Vagina (tissue), 2 donors: Measurements from ENCODE around the gene BIN1. TPM values are rescaled to one million over a fixed set of nuclear protein-coding genes. Genes with fewer than 3 reads are reported as not detected.
A peak's percentile ranks its signal among the peaks of the same experiment; 100 is the strongest.

ENCODE experiments used
- DNase-seq, 2 donors: peaks; one replicate each; pipeline ENCODE4 v3.0.0-alpha.2; 2017; ENCODE audit errors: extremely low spot score in 2 of 2
- H3K27ac ChIP-seq: fragments of 200-600 bp; sonication (generic); one replicate; pipeline ENCODE4 v1.5.1; 2019
- H3K27me3 ChIP-seq: fragments of 200-600 bp; sonication (generic); one replicate; pipeline ENCODE4 v1.5.1; 2019
- H3K36me3 ChIP-seq, 2 donors: fragments of 200-600 bp; sonication (generic); one replicate each; pipeline ENCODE4 v1.5.1; 2017 to 2019
- H3K4me1 ChIP-seq: fragments of 200-600 bp; sonication (generic); one replicate; pipeline ENCODE4 v1.5.1; 2019
- H3K4me3 ChIP-seq, 2 donors: fragments of 200-600 bp; sonication (generic); 1 replicate in 1 of 2; 2 replicates in 1 of 2; pipeline ENCODE4 v1.5.1; 2016 to 2019
- H3K9me3 ChIP-seq: fragments of 200-600 bp; sonication (generic); one replicate; pipeline ENCODE4 v1.5.1; 2019
- POLR2A ChIP-seq, 2 donors: fragments of 450-650 bp; IDR thresholded peaks; one replicate each; pipeline ENCODE4 v1.6.1; 2017; ENCODE audit warnings: antibody characterized with exemption in 2 of 2, mild to moderate bottlenecking in 2 of 2, moderate library complexity in 2 of 2
- POLR2AphosphoS5 ChIP-seq, 2 donors: sonication (generic); formaldehyde crosslinking; IDR thresholded peaks; one replicate each; pipeline ENCODE4 v1.9.0; 2017; ENCODE audit warnings: antibody characterized with exemption in 2 of 2, mild to moderate bottlenecking in 2 of 2, low read depth in 1 of 2; ENCODE audit not compliant: insufficient read depth in 1 of 2
- intact Hi-C: fragments of 100-400 bp; cut with DNase I; formaldehyde crosslinking; loops from one replicate; pipeline ENCODE4 v1.15.1; 2023
- total RNA-seq: library from RNA; depleted of rRNA; stranded (reverse); fragments of >200 nt; gene quantifications from one replicate; pipeline ENCODE4 v1.2.3, GENCODE V29; 2016
- TF ChIP-seq, protein P1 (sequence below), 3 experiments: fragments of 450-650 bp in 2 of 3; fragments of 200-600 bp in 1 of 3; sonication (generic) in 1 of 3; IDR thresholded peaks; one replicate each; pipeline ENCODE4 v1.5.1; 2017 to 2019; ENCODE audit warnings: antibody characterized with exemption in 3 of 3, mild to moderate bottlenecking in 2 of 3, moderate library complexity in 2 of 3

Gene BIN1
- total RNA-seq, 1 donor from 2014 or later = 60.9 TPM

DNA sequence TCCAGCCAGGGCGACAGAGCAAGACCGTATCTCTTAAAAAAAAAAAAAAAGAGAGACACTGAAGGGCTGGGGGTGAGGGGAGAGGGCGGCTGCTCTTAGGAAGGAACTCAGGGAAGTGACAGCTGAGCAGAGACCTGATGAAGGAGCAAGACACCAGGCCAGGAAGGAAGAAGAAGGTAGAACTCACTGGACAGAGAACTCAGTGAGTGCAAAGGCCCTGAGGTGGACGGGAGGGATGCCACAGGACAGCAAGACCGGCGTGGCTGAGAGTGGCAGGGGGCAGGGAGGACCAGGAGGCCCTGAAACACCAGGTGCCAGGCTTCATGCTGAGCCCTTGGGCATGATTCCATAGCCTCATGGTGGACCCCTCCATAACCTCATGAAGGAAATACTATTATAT is 18.2 kb downstream of the BIN1 start:
- H3K27me3 ChIP-seq = no peaks in the 10 kb centered on the region
- H3K27ac ChIP-seq = peak overlapping the region; percentile 95
- intact Hi-C loops = no loop called here
- H3K4me1 ChIP-seq = peaks cover 64% of the 10 kb centered on the region
- no peaks in the 10 kb centered on the region for H3K36me3 ChIP-seq
- no peak overlapping the region for H3K4me3 ChIP-seq
- no peak for TF ChIP-seq POLR2AphosphoS5 (IDR thresholded peaks at IDR 0.05; ENCODE audit: insufficient read depth in 1 of 2, low read depth in 1 of 2)
- TF ChIP-seq POLR2A (IDR thresholded peaks at IDR 0.05) = no peak
- TF ChIP-seq, protein P1, sequence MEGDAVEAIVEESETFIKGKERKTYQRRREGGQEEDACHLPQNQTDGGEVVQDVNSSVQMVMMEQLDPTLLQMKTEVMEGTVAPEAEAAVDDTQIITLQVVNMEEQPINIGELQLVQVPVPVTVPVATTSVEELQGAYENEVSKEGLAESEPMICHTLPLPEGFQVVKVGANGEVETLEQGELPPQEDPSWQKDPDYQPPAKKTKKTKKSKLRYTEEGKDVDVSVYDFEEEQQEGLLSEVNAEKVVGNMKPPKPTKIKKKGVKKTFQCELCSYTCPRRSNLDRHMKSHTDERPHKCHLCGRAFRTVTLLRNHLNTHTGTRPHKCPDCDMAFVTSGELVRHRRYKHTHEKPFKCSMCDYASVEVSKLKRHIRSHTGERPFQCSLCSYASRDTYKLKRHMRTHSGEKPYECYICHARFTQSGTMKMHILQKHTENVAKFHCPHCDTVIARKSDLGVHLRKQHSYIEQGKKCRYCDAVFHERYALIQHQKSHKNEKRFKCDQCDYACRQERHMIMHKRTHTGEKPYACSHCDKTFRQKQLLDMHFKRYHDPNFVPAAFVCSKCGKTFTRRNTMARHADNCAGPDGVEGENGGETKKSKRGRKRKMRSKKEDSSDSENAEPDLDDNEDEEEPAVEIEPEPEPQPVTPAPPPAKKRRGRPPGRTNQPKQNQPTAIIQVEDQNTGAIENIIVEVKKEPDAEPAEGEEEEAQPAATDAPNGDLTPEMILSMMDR (IDR thresholded peaks at IDR 0.05) = no peak
- no peak for DNase-seq
- no peaks in the 10 kb centered on the region for H3K9me3 ChIP-seq

DNA sequence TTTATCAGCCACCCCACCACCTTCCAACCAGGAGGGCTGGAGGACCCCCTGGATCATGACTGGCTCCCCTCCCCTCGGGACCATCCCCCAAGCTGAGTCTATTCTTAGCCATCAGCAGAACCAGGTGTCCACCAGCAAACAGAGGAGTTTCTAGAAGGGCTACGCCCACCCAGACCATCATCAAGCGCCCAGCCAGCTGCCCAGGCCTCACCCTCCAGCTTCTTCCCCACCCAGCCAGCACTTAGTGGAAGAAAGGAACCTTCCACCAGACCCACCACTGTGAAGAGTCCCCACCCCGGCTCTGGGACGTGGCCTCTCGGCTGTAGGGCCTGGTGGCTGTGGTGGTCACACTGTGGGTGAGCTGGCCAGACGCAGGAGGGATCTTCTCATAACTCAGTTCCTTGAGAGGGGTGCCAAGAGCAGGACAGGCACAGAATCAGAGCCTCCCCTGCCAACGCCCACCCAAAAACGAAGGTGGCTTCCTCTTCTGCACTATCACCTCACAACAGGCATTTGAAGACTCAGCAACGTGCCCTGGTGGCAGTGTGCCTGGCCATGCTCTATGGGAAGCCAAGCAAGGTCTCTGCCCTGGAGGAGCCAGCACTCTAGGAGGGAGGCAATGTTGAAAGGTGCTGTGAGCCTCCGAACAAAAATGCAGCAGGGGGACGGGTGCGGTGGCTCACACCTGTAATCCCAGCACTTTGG is 19.0 kb downstream of the BIN1 start:
- H3K27me3 ChIP-seq = no peaks in the 10 kb centered on the region
- no peak for DNase-seq
- peaks cover 67% of the 10 kb centered on the region for H3K4me1 ChIP-seq
- intact Hi-C loops = no loop called here
- H3K27ac ChIP-seq = peak overlapping the region; percentile 95
- H3K36me3 ChIP-seq = no peaks in the 10 kb centered on the region
- H3K4me3 ChIP-seq = peak overlapping the region in 1 of 2 donors; percentile 47
- TF ChIP-seq POLR2A (IDR thresholded peaks at IDR 0.05) = no peak
- no peak for TF ChIP-seq POLR2AphosphoS5 (IDR thresholded peaks at IDR 0.05; ENCODE audit: insufficient read depth in 1 of 2, low read depth in 1 of 2)
- TF ChIP-seq, protein P1 (IDR thresholded peaks at IDR 0.05) = no peak
- no peaks in the 10 kb centered on the region for H3K9me3 ChIP-seq

DNA sequence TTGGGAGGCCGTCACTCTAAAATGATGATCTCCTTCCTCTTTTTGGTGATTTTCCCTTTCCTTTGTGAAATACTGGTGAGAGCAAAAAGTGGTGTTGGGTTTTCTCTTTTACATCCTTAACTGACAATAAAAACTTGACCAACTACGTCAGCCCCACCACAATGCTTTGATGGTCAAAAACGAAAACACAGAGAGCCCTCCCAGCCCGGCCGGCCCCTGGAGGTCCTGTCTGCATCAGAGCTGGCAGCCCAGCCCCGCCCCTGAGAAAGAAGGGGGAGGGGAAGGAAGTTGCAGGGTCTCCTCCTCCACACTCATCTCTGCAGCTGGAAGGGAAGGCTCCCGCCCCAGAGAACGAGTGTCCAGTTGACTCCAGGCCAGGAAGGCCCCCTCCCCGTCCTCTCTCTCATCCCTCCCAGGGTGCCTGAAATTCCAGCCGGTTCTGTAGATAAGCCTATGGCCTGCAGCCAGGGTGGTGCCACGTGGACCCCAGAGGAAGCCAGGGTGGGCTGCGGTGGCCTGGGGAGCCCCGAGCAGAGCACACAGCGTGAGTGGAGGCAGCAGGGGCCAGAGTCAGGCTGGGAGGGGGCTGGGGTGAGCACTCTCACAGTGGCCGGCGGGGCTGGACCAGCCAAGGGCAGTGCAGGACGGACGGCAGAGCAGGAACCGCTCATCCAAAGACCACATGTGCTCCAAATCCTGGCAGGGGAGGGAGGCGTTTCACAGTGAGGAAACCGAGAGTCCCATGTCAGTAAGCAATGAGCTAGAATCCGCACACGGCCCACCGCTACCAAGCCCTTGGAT is 19.8 kb downstream of the BIN1 start:
- peak in 1 of 2 donors; percentile 98 for DNase-seq
- H3K4me3 ChIP-seq = peak overlapping the region; percentile 18 to 47
- intact Hi-C loops = no loop called here
- no peaks in the 10 kb centered on the region for H3K27me3 ChIP-seq
- H3K9me3 ChIP-seq = no peaks in the 10 kb centered on the region
- H3K27ac ChIP-seq = peak overlapping the region; percentile 95
- H3K4me1 ChIP-seq = peaks cover 67% of the 10 kb centered on the region
- no peaks in the 10 kb centered on the region for H3K36me3 ChIP-seq
- TF ChIP-seq POLR2A (IDR thresholded peaks at IDR 0.05) (peak in 1 of 2 donors; percentile 18), POLR2AphosphoS5 (IDR thresholded peaks at IDR 0.05; ENCODE audit: insufficient read depth in 1 of 2, low read depth in 1 of 2) (peak in 1 of 2 donors; percentile 85)
- TF ChIP-seq, protein P1 (IDR thresholded peaks at IDR 0.05) = no peak

DNA sequence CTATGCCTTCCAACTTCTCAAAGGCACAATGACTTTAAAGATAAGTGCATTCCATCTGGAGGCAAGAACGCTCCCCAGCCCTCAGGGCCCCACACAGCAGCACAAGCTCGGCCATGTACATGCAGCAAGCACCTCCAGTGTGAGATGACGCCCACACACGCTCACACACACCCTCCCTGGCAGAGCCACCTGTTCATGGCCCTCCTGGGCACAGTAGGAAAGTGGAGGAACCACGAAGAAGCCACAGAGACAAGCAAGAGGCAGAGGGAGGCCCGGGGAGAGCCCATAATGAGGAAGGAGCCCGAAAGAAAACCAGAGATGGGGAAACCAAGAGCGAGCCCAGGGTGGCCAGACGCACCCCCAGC is 21.7 kb downstream of the BIN1 start:
- TF ChIP-seq POLR2A (IDR thresholded peaks at IDR 0.05) (no peak), POLR2AphosphoS5 (IDR thresholded peaks at IDR 0.05; ENCODE audit: insufficient read depth in 1 of 2, low read depth in 1 of 2) (no peak)
- TF ChIP-seq, protein P1 (IDR thresholded peaks at IDR 0.05) = no peak
- no peaks in the 10 kb centered on the region for H3K27me3 ChIP-seq

More for the DNA sequence above, 21.7 kb downstream of the BIN1 start:
- Histone ChIP-seq H3K36me3 (no peaks in the 10 kb centered on the region), H3K4me3 (no peak overlapping the region), H3K27ac (peak overlapping the region; percentile 95), H3K9me3 (no peaks in the 10 kb centered on the region), H3K4me1 (peaks cover 82% of the 10 kb centered on the region)
- intact Hi-C loops = no loop called here
- DNase-seq = no peak
